Measurements from ENCODE around the gene TMUB2. TPM values are rescaled to one million over a fixed set of nuclear protein-coding genes. Genes with fewer than 3 reads are reported as not detected.

TMUB2 gene
- total and polyA plus RNA-seq, 9 of the 15 experiments (the other 6 are each of a cell fraction or from before 2014, with no cell fraction given): 4.1 to 29.8 (median 16.3) TPM

DNA sequence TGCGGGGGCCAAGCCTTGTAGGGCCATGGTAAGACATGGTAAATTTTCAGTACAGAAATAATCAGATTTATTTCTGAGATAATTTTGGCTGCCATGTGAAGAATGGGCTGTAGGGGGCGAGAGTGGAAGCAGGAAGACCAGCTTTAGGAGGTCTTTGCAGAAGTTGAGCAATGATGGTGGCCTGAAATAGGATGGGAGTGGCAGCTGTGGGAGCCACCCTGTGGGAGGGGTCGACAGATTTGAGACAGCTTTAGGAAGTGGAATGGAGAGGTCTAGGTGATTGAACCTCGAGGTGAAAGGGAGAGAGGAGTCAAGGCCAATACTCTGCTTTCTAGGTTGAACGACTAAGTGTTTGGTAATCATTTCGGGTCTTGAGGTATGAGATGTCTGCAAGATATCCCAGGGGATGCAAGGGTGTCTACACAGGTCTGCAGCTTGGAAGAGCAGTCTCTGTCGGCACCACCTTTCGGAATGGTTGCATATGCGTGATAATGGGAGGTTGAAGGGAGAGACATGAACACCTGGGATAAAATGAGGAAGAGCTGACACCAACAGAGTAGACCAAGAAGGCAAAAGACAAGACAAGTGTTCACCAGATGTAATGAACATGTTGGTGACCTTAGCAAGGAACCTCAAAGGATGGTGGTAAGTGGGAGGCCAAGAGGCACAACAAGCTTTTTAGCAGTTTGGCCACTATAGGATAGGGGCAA is 17.1 kb downstream of the TMUB2 start (continued):
- TF ChIP-seq SRSF9 (IDR thresholded peaks at IDR 0.05; ENCODE audit: borderline replicate concordance, low read depth, low read length): no peak
- TF ChIP-seq, protein P1, sequence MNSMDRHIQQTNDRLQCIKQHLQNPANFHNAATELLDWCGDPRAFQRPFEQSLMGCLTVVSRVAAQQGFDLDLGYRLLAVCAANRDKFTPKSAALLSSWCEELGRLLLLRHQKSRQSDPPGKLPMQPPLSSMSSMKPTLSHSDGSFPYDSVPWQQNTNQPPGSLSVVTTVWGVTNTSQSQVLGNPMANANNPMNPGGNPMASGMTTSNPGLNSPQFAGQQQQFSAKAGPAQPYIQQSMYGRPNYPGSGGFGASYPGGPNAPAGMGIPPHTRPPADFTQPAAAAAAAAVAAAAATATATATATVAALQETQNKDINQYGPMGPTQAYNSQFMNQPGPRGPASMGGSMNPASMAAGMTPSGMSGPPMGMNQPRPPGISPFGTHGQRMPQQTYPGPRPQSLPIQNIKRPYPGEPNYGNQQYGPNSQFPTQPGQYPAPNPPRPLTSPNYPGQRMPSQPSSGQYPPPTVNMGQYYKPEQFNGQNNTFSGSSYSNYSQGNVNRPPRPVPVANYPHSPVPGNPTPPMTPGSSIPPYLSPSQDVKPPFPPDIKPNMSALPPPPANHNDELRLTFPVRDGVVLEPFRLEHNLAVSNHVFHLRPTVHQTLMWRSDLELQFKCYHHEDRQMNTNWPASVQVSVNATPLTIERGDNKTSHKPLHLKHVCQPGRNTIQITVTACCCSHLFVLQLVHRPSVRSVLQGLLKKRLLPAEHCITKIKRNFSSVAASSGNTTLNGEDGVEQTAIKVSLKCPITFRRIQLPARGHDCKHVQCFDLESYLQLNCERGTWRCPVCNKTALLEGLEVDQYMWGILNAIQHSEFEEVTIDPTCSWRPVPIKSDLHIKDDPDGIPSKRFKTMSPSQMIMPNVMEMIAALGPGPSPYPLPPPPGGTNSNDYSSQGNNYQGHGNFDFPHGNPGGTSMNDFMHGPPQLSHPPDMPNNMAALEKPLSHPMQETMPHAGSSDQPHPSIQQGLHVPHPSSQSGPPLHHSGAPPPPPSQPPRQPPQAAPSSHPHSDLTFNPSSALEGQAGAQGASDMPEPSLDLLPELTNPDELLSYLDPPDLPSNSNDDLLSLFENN (IDR thresholded peaks at IDR 0.05; ENCODE audit: low read depth in 2 of 2, low read length in 2 of 2): no peak
- no peak for TF ChIP-seq MCM2 (IDR thresholded peaks at IDR 0.05; ENCODE audit: low read depth)
- TF ChIP-seq, protein P2, sequence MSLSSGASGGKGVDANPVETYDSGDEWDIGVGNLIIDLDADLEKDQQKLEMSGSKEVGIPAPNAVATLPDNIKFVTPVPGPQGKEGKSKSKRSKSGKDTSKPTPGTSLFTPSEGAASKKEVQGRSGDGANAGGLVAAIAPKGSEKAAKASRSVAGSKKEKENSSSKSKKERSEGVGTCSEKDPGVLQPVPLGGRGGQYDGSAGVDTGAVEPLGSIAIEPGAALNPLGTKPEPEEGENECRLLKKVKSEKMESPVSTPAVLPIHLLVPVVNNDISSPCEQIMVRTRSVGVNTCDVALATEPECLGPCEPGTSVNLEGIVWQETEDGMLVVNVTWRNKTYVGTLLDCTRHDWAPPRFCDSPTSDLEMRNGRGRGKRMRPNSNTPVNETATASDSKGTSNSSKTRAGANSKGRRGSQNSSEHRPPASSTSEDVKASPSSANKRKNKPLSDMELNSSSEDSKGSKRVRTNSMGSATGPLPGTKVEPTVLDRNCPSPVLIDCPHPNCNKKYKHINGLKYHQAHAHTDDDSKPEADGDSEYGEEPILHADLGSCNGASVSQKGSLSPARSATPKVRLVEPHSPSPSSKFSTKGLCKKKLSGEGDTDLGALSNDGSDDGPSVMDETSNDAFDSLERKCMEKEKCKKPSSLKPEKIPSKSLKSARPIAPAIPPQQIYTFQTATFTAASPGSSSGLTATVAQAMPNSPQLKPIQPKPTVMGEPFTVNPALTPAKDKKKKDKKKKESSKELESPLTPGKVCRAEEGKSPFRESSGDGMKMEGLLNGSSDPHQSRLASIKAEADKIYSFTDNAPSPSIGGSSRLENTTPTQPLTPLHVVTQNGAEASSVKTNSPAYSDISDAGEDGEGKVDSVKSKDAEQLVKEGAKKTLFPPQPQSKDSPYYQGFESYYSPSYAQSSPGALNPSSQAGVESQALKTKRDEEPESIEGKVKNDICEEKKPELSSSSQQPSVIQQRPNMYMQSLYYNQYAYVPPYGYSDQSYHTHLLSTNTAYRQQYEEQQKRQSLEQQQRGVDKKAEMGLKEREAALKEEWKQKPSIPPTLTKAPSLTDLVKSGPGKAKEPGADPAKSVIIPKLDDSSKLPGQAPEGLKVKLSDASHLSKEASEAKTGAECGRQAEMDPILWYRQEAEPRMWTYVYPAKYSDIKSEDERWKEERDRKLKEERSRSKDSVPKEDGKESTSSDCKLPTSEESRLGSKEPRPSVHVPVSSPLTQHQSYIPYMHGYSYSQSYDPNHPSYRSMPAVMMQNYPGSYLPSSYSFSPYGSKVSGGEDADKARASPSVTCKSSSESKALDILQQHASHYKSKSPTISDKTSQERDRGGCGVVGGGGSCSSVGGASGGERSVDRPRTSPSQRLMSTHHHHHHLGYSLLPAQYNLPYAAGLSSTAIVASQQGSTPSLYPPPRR (CRISPR knock-in tag; IDR thresholded peaks at IDR 0.05; ENCODE audit: borderline replicate concordance): 0 out of 2 replicates have a peak, but pooled peaks have one; percentile 21
- TF ChIP-seq TRIM28 (IDR thresholded peaks at IDR 0.05): no peak
- TF ChIP-seq, protein P3, sequence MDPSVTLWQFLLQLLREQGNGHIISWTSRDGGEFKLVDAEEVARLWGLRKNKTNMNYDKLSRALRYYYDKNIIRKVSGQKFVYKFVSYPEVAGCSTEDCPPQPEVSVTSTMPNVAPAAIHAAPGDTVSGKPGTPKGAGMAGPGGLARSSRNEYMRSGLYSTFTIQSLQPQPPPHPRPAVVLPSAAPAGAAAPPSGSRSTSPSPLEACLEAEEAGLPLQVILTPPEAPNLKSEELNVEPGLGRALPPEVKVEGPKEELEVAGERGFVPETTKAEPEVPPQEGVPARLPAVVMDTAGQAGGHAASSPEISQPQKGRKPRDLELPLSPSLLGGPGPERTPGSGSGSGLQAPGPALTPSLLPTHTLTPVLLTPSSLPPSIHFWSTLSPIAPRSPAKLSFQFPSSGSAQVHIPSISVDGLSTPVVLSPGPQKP (CRISPR knock-in tag; IDR thresholded peaks at IDR 0.05): no peak
- TF ChIP-seq, protein P4, sequence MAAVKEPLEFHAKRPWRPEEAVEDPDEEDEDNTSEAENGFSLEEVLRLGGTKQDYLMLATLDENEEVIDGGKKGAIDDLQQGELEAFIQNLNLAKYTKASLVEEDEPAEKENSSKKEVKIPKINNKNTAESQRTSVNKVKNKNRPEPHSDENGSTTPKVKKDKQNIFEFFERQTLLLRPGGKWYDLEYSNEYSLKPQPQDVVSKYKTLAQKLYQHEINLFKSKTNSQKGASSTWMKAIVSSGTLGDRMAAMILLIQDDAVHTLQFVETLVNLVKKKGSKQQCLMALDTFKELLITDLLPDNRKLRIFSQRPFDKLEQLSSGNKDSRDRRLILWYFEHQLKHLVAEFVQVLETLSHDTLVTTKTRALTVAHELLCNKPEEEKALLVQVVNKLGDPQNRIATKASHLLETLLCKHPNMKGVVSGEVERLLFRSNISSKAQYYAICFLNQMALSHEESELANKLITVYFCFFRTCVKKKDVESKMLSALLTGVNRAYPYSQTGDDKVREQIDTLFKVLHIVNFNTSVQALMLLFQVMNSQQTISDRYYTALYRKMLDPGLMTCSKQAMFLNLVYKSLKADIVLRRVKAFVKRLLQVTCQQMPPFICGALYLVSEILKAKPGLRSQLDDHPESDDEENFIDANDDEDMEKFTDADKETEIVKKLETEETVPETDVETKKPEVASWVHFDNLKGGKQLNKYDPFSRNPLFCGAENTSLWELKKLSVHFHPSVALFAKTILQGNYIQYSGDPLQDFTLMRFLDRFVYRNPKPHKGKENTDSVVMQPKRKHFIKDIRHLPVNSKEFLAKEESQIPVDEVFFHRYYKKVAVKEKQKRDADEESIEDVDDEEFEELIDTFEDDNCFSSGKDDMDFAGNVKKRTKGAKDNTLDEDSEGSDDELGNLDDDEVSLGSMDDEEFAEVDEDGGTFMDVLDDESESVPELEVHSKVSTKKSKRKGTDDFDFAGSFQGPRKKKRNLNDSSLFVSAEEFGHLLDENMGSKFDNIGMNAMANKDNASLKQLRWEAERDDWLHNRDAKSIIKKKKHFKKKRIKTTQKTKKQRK (IDR thresholded peaks at IDR 0.05; ENCODE audit: borderline replicate concordance, low read depth, low read length): no peak
- no peak for TF ChIP-seq ZNF311 (CRISPR knock-in tag; IDR thresholded peaks at IDR 0.05)
- TF ChIP-seq, protein P5, sequence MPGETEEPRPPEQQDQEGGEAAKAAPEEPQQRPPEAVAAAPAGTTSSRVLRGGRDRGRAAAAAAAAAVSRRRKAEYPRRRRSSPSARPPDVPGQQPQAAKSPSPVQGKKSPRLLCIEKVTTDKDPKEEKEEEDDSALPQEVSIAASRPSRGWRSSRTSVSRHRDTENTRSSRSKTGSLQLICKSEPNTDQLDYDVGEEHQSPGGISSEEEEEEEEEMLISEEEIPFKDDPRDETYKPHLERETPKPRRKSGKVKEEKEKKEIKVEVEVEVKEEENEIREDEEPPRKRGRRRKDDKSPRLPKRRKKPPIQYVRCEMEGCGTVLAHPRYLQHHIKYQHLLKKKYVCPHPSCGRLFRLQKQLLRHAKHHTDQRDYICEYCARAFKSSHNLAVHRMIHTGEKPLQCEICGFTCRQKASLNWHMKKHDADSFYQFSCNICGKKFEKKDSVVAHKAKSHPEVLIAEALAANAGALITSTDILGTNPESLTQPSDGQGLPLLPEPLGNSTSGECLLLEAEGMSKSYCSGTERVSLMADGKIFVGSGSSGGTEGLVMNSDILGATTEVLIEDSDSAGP (CRISPR knock-in tag; IDR thresholded peaks at IDR 0.05): no peak
- TF ChIP-seq ATF1 (CRISPR knock-in tag; IDR thresholded peaks at IDR 0.05): no peak
- no peak for TF ChIP-seq ATF1 (tag; IDR thresholded peaks at IDR 0.05)
- TF ChIP-seq PML (IDR thresholded peaks at IDR 0.05; ENCODE audit: low read length): no peak
- no peak for TF ChIP-seq SNIP1 (IDR thresholded peaks at IDR 0.05; ENCODE audit: low read depth)

All from K562 (cell line).